AG09309 (cell line): ENCODE results near the gene MYO7B.

Source experiments
- DNase-seq: peaks from one replicate; pipeline ENCODE4 v3.0.0-alpha.2; 2010; ENCODE audit warnings: low read depth
- H3K4me3 ChIP-seq: 2 replicates; pipeline ENCODE4 v1.5.1; 2011; ENCODE audit warnings: mild to moderate bottlenecking, low read depth, low read length, moderate library complexity; ENCODE audit not compliant: control insufficient read depth
- CTCF ChIP-seq: IDR thresholded peaks from 2 replicates; pipeline ENCODE4 v1.5.1; 2011; ENCODE audit warnings: mild to moderate bottlenecking, low read depth, low read length, inconsistent platforms; ENCODE audit not compliant: insufficient read depth, control insufficient read depth; ENCODE audit errors: missing control alignments

MYO7B gene

DNA sequence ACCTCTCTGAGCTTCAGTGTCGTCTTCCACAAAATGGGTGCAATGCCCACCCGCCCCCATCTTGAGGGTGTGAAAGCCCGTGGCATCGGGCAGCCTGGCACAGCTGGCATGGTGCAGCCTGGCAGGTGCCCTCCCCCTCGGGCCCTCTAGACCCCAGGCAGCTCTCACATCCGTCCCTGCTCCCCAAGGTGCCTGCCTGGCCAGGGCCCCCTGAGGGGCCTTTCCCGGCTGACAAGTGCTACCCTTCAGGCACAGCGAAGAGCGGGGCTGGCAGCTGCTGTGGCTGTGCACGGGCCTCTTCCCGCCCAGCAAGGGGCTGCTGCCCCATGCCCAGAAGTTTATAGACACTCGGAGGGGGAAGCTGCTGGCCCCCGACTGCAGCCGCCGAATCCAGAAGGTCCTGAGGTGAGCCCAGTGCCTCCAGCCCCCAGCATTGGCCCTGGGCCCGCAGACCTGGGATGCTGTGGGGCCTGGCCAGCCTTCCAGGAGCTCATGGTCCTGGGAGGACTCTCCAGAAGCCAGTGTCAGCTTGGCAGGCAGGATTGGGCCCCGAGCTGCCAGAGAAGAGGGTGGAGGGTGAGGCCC lies 96.6 kb downstream of the MYO7B start:
- no peak overlapping the region for H3K4me3 ChIP-seq
- no peak for DNase-seq

GRCh38 chr2:127632592-127633489 lies 97.4 kb downstream of the MYO7B start:
- TF ChIP-seq CTCF = no peak
- no peak overlapping the region for H3K4me3 ChIP-seq
- no peak for DNase-seq

More for the DNA sequence above, 96.6 kb downstream of the MYO7B start:
- TF ChIP-seq CTCF = no peak

- no peak for DNase-seq
- TF ChIP-seq CTCF = no peak
- H3K4me3 ChIP-seq = no peak overlapping the region
These were observed 98.1 kb downstream of the MYO7B start for GRCh38 chr2:127633556-127634065.

- no peak for TF ChIP-seq CTCF
- no peak for DNase-seq
- no peak overlapping the region for H3K4me3 ChIP-seq
These were observed 98.7 kb downstream of the MYO7B start for GRCh38 chr2:127634066-127634617.

DNA sequence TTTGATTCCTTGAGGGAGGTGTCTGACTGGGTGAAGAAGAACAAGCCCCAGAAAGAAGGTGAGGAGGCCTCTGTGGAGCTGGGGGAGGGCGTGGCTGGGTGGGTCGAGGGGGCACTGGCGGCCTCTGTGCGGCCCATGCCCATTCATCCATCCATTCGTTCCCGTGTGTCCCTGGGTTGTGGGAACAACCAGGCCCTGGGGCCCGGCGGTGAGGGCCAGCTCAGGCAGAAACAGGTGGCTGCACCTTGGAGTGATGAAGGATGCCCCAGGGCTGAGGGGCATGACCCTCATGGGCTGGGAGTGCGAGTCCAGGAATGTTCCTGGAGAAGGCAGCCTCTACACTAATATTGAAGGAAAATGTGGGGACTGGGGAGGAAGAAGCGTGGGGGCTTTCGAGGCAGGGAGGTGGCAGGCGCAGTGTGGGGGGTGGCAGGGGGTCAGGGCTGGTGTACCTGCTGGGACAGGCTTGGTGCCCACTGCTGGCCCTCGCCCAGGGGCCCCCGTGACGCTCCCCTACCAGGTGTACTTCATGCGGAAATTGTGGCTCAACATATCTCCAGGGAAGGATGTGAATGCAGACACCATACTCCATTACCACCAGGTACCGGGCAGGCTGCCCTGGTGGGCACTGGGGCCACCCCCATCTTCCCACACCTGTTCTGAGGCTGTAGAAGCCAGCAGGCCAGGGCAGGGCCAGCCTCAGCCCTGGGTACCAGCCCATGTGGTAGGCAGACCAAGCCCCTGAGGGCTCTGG lies 99.3 kb downstream of the MYO7B start:
- TF ChIP-seq CTCF = no peak
- H3K4me3 ChIP-seq = no peak overlapping the region
- no peak for DNase-seq

DNA sequence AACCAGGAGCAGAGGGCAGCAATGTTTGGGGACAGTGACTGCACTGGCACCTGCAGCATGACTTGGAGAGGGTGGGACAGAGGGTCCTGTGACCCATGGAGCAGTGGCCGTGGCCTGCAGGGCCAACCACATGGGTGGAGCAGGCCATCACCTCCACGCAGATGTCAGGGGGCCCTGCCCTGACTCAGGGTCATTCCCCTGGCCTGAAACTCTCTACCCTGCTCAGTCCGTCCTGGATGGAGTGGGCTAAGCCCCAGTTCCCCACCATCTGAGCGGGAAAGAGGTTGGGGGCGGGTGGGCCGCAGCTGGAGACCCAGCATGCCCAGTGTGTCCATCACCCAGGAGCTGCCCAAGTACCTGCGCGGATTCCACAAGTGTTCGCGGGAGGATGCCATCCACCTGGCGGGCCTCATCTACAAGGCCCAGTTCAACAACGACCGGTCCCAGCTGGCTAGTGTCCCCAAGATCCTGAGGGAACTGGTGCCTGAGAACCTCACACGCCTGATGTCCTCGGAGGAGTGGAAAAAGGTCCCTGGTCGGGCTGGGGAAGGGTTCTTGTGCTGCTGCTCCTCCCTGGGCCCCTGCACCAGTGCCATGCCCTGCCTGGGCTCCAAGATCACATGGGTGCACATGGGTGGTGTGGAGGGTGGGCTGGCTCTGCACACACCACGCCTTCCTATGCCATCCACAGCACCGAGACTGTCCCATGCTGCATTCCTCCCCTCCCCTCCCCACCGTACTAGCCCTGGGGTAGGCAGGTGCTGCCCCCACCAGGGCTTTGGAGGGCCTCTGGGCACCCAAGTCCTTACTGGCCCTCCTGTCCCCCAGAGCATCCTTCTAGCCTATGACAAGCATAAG lies 100.1 kb downstream of the MYO7B start:
- DNase-seq = no peak
- H3K4me3 ChIP-seq = no peak overlapping the region
- no peak for TF ChIP-seq CTCF
